ENCODE data around the gene SDC1.

Gene SDC1

GRCh38 chr2:20189299-20189931 lies 35.5 kb downstream of the SDC1 start:
- Histone ChIP-seq H3K4me3 (no peak overlapping the region), H3K27ac (peak overlapping the region in 4 of 21 experiments; percentile 12 to 66 (median 50))

- peak overlapping the region in 1 of 21 experiments; percentile 32 for H3K27ac ChIP-seq
- H3K4me3 ChIP-seq = no peak overlapping the region
Measured at GRCh38 chr2:20188851-20189250, 36.1 kb downstream of the SDC1 start.

- Histone ChIP-seq H3K4me3 (no peak overlapping the region), H3K27ac (no peak overlapping the region)
Measured at GRCh38 chr2:20188201-20188600, 36.7 kb downstream of the SDC1 start.

DNA sequence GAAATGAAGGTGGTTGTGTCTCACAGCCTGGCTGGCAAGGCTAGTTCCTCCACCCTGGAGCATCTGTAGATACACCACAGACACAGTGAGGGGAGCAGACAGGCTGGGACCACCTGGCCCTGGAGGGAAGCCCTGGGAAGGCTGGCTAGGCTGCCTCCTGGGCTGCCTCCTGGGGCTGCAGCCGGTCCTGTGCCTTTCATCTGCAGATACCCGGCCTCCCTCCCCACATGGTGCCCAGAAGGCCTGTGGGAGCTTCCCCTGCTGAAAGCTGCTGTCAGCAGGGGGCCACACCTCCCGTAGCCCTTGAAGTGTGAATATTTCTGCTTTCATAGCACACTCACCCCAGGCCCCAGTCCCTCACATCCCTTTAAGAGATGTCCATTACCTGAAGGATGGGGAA lies 37.6 kb downstream of the SDC1 start:
- Histone ChIP-seq H3K27ac (peak overlapping the region in 2 of 21 experiments; percentile 17 to 78), H3K4me3 (no peak overlapping the region)

- Histone ChIP-seq H3K4me3 (no peak overlapping the region), H3K27ac (peak overlapping the region in 2 of 21 experiments; percentile 17 to 78)
Measured at GRCh38 chr2:20186855-20187187, 38.1 kb downstream of the SDC1 start.

- H3K27ac ChIP-seq = peak overlapping the region in 12 of 21 experiments; percentile 27 to 78 (median 49)
- H3K4me3 ChIP-seq = no peak overlapping the region
Measured at GRCh38 chr2:20186078-20186854, 38.7 kb downstream of the SDC1 start.

GRCh38 chr2:20185176-20186022 lies 39.5 kb downstream of the SDC1 start:
- Histone ChIP-seq H3K4me3 (no peak overlapping the region), H3K27ac (peak overlapping the region in 10 of 21 experiments; percentile 42 to 78 (median 64))

- H3K27ac ChIP-seq = peak overlapping the region in 13 of 21 experiments; percentile 14 to 78 (median 52)
- H3K4me3 ChIP-seq = no peak overlapping the region
Measured at GRCh38 chr2:20184067-20184938, 40.6 kb downstream of the SDC1 start.

DNA sequence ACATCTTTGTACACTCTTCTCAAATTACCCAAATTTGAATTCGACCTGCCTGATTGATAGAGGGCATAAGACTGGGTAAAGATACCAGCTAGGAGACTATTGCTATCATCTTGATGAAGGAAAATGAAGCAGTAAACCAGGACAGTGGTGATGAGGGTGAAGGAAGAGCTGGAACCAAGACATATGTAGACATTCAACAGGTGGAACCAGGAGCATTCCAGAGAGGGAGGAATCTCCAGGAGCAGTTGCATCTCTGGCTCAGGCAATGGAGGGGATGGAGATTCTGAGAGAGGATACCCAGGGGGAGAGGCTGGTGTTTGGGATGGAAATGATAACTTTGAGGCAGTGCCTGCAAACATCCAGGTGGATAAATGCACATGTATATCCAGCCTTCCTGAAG lies 41.6 kb downstream of the SDC1 start:
- peak overlapping the region in 2 of 21 experiments; percentile 59 to 78 for H3K27ac ChIP-seq
- H3K4me3 ChIP-seq = no peak overlapping the region

DNA sequence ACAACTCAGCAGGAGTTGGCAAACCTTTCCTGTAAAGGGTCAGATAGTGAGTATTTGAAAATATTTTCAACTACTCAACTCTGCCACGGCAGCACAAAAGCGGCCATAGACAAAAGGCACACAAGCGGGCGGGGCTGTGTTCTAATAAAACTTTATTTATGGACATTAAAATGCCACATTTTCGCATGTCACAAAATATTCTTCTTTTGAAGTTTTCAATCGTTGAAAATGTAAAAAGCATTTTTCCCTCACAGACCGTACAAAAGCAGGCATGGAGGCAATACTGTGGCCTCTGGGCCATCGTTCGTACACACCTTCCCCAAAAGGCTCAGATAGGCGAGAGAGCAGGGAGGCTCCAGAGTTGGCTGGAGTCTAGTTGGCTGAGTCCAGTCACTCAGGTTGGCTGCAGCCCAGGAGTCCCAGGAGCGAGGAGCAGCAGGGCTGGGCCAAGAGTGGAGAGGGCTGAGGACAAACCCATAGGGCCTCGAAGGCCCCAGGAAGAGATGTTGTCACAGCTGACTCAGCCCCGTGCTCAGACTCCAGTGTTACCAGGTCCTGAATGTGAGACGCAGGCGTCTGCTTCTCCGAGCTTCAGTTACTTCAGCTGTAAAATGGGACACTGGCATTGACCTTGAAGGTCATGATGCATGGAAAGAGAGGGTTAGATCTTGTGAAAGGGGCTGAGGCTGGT lies 42.5 kb downstream of the SDC1 start:
- Histone ChIP-seq H3K4me3 (no peak overlapping the region), H3K27ac (peak overlapping the region in 6 of 21 experiments; percentile 8 to 78 (median 25))

- Histone ChIP-seq H3K4me3 (no peak overlapping the region), H3K27ac (peak overlapping the region in 3 of 21 experiments; percentile 7 to 81 (median 21))
Measured at GRCh38 chr2:20181761-20182160, 43.2 kb downstream of the SDC1 start.

DNA sequence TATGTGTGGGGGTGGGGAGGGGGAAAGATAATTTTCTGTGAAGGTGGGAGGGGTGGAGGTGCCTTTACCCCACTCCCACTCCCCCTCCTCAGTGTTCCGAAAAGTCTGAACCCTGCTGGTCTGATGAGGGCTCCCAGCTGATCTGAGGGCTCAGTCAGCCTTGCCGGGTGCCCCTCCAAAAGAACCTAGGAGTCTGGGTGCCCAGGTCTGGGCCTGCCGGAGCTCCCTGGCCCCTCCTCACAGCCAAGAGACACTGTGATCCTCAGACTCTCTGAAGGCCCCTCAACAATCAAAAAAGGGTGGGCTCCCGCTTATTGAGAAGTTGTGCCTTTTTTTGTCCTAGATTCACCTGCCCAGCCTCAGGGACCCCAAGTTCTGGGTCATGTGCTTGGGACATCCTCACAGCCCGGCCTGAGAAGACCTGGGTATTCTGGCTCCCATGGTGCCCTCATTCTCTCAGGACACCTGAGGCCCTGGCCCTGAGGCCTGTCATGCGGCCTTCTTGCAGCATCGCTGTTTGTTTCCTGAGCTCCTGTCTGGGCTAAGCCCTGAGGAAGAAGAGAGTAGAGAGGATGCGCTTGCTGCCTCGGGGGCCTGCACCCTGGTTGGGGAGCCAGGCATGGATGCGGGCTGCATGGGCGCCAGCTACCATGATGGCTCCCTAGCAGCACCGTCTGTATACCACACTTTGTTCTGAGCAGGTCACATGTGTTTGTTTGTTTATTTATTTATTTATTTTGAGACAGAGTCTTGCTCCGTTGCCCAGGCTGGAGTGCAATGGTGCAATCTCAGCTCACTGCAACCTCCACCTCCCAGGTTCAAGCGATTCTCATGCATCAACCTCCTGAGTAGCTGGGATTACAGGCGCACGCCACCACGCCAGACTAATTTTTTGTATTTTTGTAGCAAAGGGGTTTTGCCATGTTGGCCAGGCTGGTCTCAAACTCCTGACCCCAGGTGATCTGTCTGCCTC lies 44.0 kb downstream of the SDC1 start:
- Histone ChIP-seq H3K27ac (peak overlapping the region in 19 of 21 experiments; percentile 16 to 85 (median 77)), H3K4me3 (no peak overlapping the region)

DNA sequence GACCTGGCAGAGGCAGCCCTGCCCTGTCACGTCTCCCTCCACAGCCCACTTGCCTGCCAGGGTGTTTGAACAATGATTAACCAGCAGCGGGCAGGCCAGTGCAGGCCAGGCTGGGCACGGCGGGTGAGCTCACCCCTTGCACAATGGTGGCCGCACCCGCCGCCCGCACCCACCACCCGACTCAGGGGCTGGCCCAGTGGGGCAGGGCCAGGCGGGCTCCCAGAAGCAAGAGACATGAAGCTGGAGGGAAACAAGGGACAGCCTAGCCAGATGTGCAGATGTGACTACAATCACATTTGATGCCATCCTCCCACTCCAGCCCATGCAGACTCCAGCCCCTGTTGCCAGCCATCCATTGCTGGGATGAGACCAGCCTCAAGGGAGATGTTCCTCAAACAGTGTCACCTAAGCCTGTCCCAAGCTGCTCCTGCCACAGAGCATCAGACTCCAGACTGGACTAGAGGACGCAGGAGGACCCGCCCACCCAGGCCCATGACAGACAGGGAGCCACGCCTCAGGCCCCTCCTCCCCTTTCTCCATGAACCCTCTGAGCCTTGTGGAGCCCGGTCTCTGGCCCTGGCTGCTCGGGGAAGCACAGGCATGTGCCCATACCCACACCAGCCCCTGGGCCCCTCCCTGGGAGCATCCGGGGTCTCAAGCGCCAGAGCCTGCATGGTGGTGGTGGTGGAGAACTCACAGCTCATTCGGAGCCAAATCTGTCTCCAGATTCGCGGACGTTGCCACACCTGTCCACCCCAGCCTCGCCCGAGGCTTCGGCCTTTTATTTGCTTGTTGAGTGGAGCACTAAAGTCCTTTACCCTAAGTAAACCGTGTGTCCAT lies 45.0 kb downstream of the SDC1 start:
- H3K4me3 ChIP-seq = no peak overlapping the region
- H3K27ac ChIP-seq = peak overlapping the region in 20 of 21 experiments; percentile 51 to 85 (median 79)

GRCh38 chr2:20179466-20179754 lies 45.5 kb downstream of the SDC1 start:
- H3K27ac ChIP-seq = peak overlapping the region in 20 of 21 experiments; percentile 29 to 85 (median 79)
- no peak overlapping the region for H3K4me3 ChIP-seq

DNA sequence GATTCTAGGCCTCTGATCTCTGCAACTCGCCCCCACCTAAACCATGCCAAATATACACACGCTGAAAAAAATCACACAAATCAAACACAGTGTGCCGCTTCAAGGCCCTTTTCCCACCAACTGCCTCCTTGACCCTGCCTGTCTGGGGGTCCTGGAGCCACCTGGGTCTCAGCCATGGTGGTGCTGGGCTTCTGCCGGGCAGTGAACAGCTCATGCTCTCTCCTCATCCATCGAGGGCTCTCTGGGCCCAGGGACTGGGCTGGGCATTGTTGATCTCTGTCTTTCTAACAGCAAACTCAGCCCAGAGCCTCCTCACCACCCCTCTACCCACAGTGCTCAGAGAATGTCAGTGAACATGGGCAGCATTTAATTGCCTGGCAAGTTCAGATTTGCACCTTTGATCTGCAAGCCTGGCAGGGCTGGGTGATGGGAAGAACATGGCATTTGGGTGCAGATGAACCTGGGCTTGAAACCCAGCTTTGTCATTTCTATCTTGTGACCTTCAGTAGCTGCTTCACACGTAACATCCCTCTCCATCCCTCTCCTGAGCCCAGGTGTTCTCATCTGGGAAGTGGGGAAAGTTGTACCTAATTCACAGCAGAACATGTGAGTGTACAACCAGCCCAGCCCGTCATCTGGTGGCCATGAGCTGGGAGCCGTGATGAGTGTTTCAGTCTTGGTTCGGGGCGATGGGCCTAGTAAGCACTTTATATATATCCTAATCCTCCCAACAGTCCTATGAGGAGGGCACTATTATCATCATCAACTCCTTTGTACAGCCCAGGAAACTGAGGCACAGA lies 46.1 kb downstream of the SDC1 start:
- H3K27ac ChIP-seq = peak overlapping the region in 20 of 21 experiments; percentile 44 to 85 (median 79)
- no peak overlapping the region for H3K4me3 ChIP-seq

GRCh38 chr2:20178249-20178607 lies 46.7 kb downstream of the SDC1 start:
- H3K27ac ChIP-seq = peak overlapping the region in 20 of 21 experiments; percentile 44 to 85 (median 79)

More at GRCh38 chr2:20178249-20178607, 46.7 kb downstream of the SDC1 start:
- no peak overlapping the region for H3K4me3 ChIP-seq

All from skin epidermis (tissue), 12 donors.